HepG2 (cell line): Measurements from ENCODE around the gene LBX2. TPM values are rescaled to one million over a fixed set of nuclear protein-coding genes. Genes with fewer than 3 reads are reported as not detected.

Experiments
- CSRNP2 ChIP-seq: sonication (generic); formaldehyde crosslinking; conservative IDR thresholded peaks from 2 replicates; pipeline ENCODE4 v1.8.0; 2022; ENCODE audit warnings: low read depth, missing genetic modification reagents
- HOXA3 ChIP-seq: sonication (generic); formaldehyde crosslinking; IDR thresholded peaks from 2 replicates; pipeline ENCODE4 v1.5.0; 2020; ENCODE audit warnings: missing genetic modification reagents
- KIAA2018 ChIP-seq: sonication (generic); formaldehyde crosslinking; IDR thresholded peaks from 2 replicates; pipeline ENCODE4 v1.5.0; 2020; ENCODE audit warnings: mild to moderate bottlenecking, missing genetic modification reagents, borderline replicate concordance
- POLR2G ChIP-seq: fragments of 200-400 bp; formaldehyde crosslinking; IDR thresholded peaks from 2 replicates; pipeline ENCODE4 v1.6.1; 2018; ENCODE audit warnings: mild to moderate bottlenecking, low read depth, low read length, moderate library complexity
- PRMT3 ChIP-seq: sonication (generic); formaldehyde crosslinking; IDR thresholded peaks from 2 replicates; pipeline ENCODE4 v1.8.1; 2022; ENCODE audit warnings: low read depth, mild to moderate bottlenecking, moderate library complexity, missing genetic modification reagents, borderline replicate concordance
- REL ChIP-seq: sonication (generic); formaldehyde crosslinking; conservative IDR thresholded peaks from 2 replicates; pipeline ENCODE4 v1.8.0; 2022; ENCODE audit warnings: mild to moderate bottlenecking, missing genetic modification reagents, moderate library complexity
- SIX4 ChIP-seq: sonication (generic); formaldehyde crosslinking; IDR thresholded peaks from 2 replicates; pipeline ENCODE4 v1.4.0; 2020; ENCODE audit warnings: missing genetic modification reagents
- ZNF407 ChIP-seq: sonication (generic); formaldehyde crosslinking; IDR thresholded peaks from one replicate; pipeline ENCODE4 v1.5.1; 2020; ENCODE audit warnings: mild to moderate bottlenecking, missing genetic modification reagents; ENCODE audit errors: not compliant biosample characterization
- ZNF598 ChIP-seq: sonication (generic); formaldehyde crosslinking; IDR thresholded peaks from 2 replicates; pipeline ENCODE4 v1.5.1; 2020; ENCODE audit warnings: mild to moderate bottlenecking, missing genetic modification reagents, borderline replicate concordance
- polyA plus RNA-seq, 8 experiments: library from polyadenylated mRNA; depleted of rRNA in 3 of 8; stranded (reverse) in 7 of 8; unstranded in 1 of 8; fragments of >200 nt; fragmentation: Illumina TruSeq in 4 of 8; extraction: Trizol in 4 of 8; gene quantifications; 2 replicates each; pipeline versions ENCODE4 v1.2.1 to v1.2.3, GENCODE V29; 2011 to 2016; ENCODE audit warnings: low read depth in 4 of 8, missing spikeins in 1 of 8, mixed read lengths in 1 of 8; ENCODE audit not compliant: insufficient read depth in 1 of 8
- total RNA-seq, 5 experiments: library from RNA; depleted of rRNA; stranded (reverse); fragments of >200 nt; fragmentation: Illumina TruSeq; extraction: Trizol; gene quantifications; 2 replicates each; pipeline ENCODE4 v1.2.3, GENCODE V29; 2016; ENCODE audit warnings: low read depth in 1 of 5

LBX2 gene
- total and polyA plus RNA-seq, 2 of the 13 experiments (the other 11 are each of a cell fraction or from before 2014, with no cell fraction given), result 6.4 to 8.1 TPM

GRCh38 chr2:74502720-74503505, 3.5 kb upstream of the LBX2 start (continued):
- TF ChIP-seq KIAA2018 (CRISPR knock-in tag) (peak; percentile 7; the same call in 1 of the 2 replicates), POLR2G (peak; percentile 79), REL (no peak), PRMT3 (CRISPR knock-in tag) (peak; percentile 56; the same call in 1 of the 2 replicates), HOXA3 (peak; percentile 68; the same call in 1 of the 2 replicates), SIX4 (CRISPR knock-in tag) (no peak; the same call in 1 of the 2 replicates), ZNF598 (CRISPR knock-in tag) (0 out of 2 replicates have a peak, but pooled peaks have one; percentile 22), CSRNP2 (no peak), ZNF407 (CRISPR knock-in tag) (peak; percentile 87)
